ENCODE data around the gene UBE2F. TPM values are rescaled to one million over a fixed set of nuclear protein-coding genes. Genes with fewer than 3 reads are reported as not detected.

Gene UBE2F
- total and polyA plus RNA-seq, 2 donors (not counting 1 experiment from before 2014, with no cell fraction given) = 53.7 to 113 TPM

GRCh38 chr2:238091436-238092060, 124.7 kb downstream of the UBE2F start:
- H3K79me2 ChIP-seq (ENCODE audit: control insufficient read depth, insufficient read depth, low read length) = no peaks in the 10 kb centered on the region
- TF ChIP-seq EZH2 (IDR thresholded peaks at IDR 0.05; ENCODE audit: low read length, missing control alignments) (no peak), CTCF (conservative IDR thresholded peaks at IDR 0.05 in 1 of 2, IDR thresholded peaks at IDR 0.05 in 1 of 2; ENCODE audit: low read depth in 1 of 2, low read length in 2 of 2) (no peak)

More at GRCh38 chr2:238091436-238092060, 124.7 kb downstream of the UBE2F start:
- no peaks in the 10 kb centered on the region for H4K20me1 ChIP-seq (ENCODE audit: control insufficient read depth, extremely low read depth, insufficient read depth, low read length)
- H3K4me1 ChIP-seq (ENCODE audit: control insufficient read depth, extremely low read depth, insufficient read depth, low read length) = no peaks in the 10 kb centered on the region
- DNase-seq (ENCODE audit: low read depth in 2 of 2) = no peak
- no peak overlapping the region for H3K9ac ChIP-seq (ENCODE audit: insufficient read depth, low read length)
- no peaks in the 10 kb centered on the region for H3K9me3 ChIP-seq (ENCODE audit: control insufficient read depth, insufficient read depth, low read depth, low read length)
- no peak overlapping the region for H3K4me3 ChIP-seq (replicated peaks in 1 of 4; ENCODE audit: control extremely low read depth in 1 of 4, insufficient read depth in 1 of 4, low read depth in 3 of 4, low read length in 4 of 4)
- H3K27me3 ChIP-seq (ENCODE audit: control insufficient read depth, insufficient read depth, low read length) = no peaks in the 10 kb centered on the region
- H3K27ac ChIP-seq (ENCODE audit: insufficient read depth, low read length) = no peak overlapping the region
- H3K4me2 ChIP-seq (ENCODE audit: extremely low read depth, insufficient read depth, low read length) = no peak overlapping the region
- H3K36me3 ChIP-seq (ENCODE audit: control insufficient read depth, insufficient read depth, low read length) = no peaks in the 10 kb centered on the region
- no peak overlapping the region for H2AFZ ChIP-seq (ENCODE audit: low read length)

Other genes with a start within 250 kb of the UBE2F start
- 0.17 and 0.26 TPM in 2 replicates for gene RBM44, start 168.2 kb upstream of the UBE2F start, total RNA-seq
- 0.11 and 0.34 TPM in 2 replicates for gene RBM44, start 168.2 kb upstream of the UBE2F start, polyA plus RNA-seq
- gene RAMP1, start 107.4 kb upstream of the UBE2F start, total RNA-seq = 16.0 and 16.4 TPM in 2 replicates
- 3.2 and 3.3 TPM in 2 replicates for gene RAMP1, start 107.4 kb upstream of the UBE2F start, polyA plus RNA-seq
- 13.6 and 16.5 TPM in 2 replicates for gene SCLY, start 94.0 kb downstream of the UBE2F start, total RNA-seq
- 5.3 and 9.1 TPM in 2 replicates for gene SCLY, start 94.0 kb downstream of the UBE2F start, polyA plus RNA-seq
- 1.3 and 2.8 TPM in 2 replicates for gene ESPNL, start 133.3 kb downstream of the UBE2F start, total RNA-seq
- 0.36 and 0.79 TPM in 2 replicates for gene ESPNL, start 133.3 kb downstream of the UBE2F start, polyA plus RNA-seq
- 0.26 and 1.2 TPM in 2 replicates for gene KLHL30, start 171.7 kb downstream of the UBE2F start, total RNA-seq
- 0.02 and 1.6 TPM in 2 replicates for gene KLHL30, start 171.7 kb downstream of the UBE2F start, polyA plus RNA-seq
- 1.3 and 1.5 TPM in 2 replicates for gene ERFE, start 192.0 kb downstream of the UBE2F start, total RNA-seq
- gene ERFE, start 192.0 kb downstream of the UBE2F start, polyA plus RNA-seq = 1.1 and 8.3 TPM in 2 replicates
- 24.9 and 27.9 TPM in 2 replicates for gene ILKAP, start 236.7 kb downstream of the UBE2F start, total RNA-seq
- 31.3 and 34.6 TPM in 2 replicates for gene ILKAP, start 236.7 kb downstream of the UBE2F start, polyA plus RNA-seq

Measured in fibroblast of lung (primary cell).